Activated CD8-positive, alpha-beta memory T cell treated with anti-CD3 and anti-CD28 coated beads, Interleukin-2, amount 10 ng/mL, durations not matched to agents 7 days and 5 days (primary cell): Measurements from ENCODE around the gene AIFM1. TPM values are rescaled to one million over a fixed set of nuclear protein-coding genes. Genes with fewer than 3 reads are reported as not detected.

Experiments
- ATAC-seq: fragments of 150-1000 bp; cut with Tn5 transposase; one replicate; pipeline ENCODE4 v1.10.0; 2021; ENCODE audit warnings: moderate library complexity
- CTCF ChIA-PET: fragments of 350-600 bp; sonication (Branson Sonifier 250); formaldehyde crosslinking; loops from one replicate; lab custom pipeline; 2021; ENCODE audit warnings: antibody characterized with exemption; lab: Charles Lee
- DNase-seq: peaks from one replicate; pipeline ENCODE4 v3.0.0-alpha.2; 2020
- H3K27ac Mint-ChIP-seq: one replicate; pipeline ENCODE4 v1.8.0; 2021; ENCODE audit warnings: mild to moderate bottlenecking, mixed read lengths
- H3K27me3 Mint-ChIP-seq: one replicate; pipeline ENCODE4 v1.8.0; 2021; ENCODE audit warnings: mixed read lengths
- H3K36me3 Mint-ChIP-seq: one replicate; pipeline ENCODE4 v1.8.0; 2021; ENCODE audit warnings: mild to moderate bottlenecking, mixed read lengths
- H3K4me1 Mint-ChIP-seq: one replicate; pipeline ENCODE4 v1.8.0; 2021; ENCODE audit warnings: mixed read lengths
- H3K4me3 Mint-ChIP-seq: one replicate; pipeline ENCODE4 v1.8.0; 2021; ENCODE audit warnings: mild to moderate bottlenecking, moderate library complexity, mixed read lengths
- H3K9me3 Mint-ChIP-seq: one replicate; pipeline ENCODE4 v1.8.0; 2022; ENCODE audit warnings: low read depth, mixed read lengths
- total RNA-seq, 2 experiments: library from RNA; stranded (reverse); gene quantifications; one replicate each; pipeline ENCODE4 v1.2.3, GENCODE V29; 2021

AIFM1 gene
- total RNA-seq, 2 experiments from 2014 or later, result 47.3 to 59.6 TPM

GRCh38 chrX:130079824-130080406 is 85.7 kb downstream of the AIFM1 start:
- peak overlapping the region; percentile 45 for H3K27ac Mint-ChIP-seq
- H3K27me3 Mint-ChIP-seq, result no peaks in the 10 kb centered on the region
- DNase-seq, result peak; percentile 62
- H3K36me3 Mint-ChIP-seq, result peaks cover 28% of the 10 kb centered on the region
- CTCF ChIA-PET, result interaction anchor here (0.6 to 11.2 kb wide), 28 partner anchors 9 to 471 kb away, joined by 3 to 147 read pairs (median 6); partner anchors contain the start of genes AIFM1, ELF4 and RAB33A
- no peak for ATAC-seq
- H3K4me1 Mint-ChIP-seq, result peaks cover 50% of the 10 kb centered on the region
- H3K9me3 Mint-ChIP-seq, result no peaks in the 10 kb centered on the region
- no peak overlapping the region for H3K4me3 Mint-ChIP-seq

Other genes starting within 250 kb of the AIFM1 start
- 10 to 100 TPM in 1 of 2 experiments, 1 to 10 TPM in 1; 9.1 to 10.2 TPM for gene BCORL1, start 183.2 kb downstream of the AIFM1 start, total RNA-seq
- gene ELF4, start 55.3 kb downstream of the AIFM1 start, total RNA-seq, result 10 to 100 TPM; 36.2 to 52.7 TPM
- gene RAB33A, start 6.1 kb upstream of the AIFM1 start, total RNA-seq, result 10 to 100 TPM; 38.8 to 41.1 TPM
- 1 to 10 TPM; 6.7 to 7.8 TPM for gene ZNF280C, start 103.1 kb upstream of the AIFM1 start, total RNA-seq
- 10 to 100 TPM; 10.1 to 11.5 TPM for gene SLC25A14, start 174.1 kb upstream of the AIFM1 start, total RNA-seq
- not detected for gene GPR119, start 219.8 kb upstream of the AIFM1 start, total RNA-seq
- 10 to 100 TPM; 25.0 to 26.4 TPM for gene RBMX2, start 236.1 kb upstream of the AIFM1 start, total RNA-seq